GM23248 (cell line): ENCODE results near the gene AADACL4. TPM values are rescaled to one million over a fixed set of nuclear protein-coding genes. Genes with fewer than 3 reads are reported as not detected.

Experiments
- DNase-seq: peaks from one replicate; pipeline ENCODE4 v3.0.0-alpha.2; 2015
- H2AFZ ChIP-seq: fragments of 200-600 bp; sonication (generic); 2 replicates; pipeline ENCODE4 v1.6.1; 2016; ENCODE audit warnings: antibody characterized with exemption
- H3F3A ChIP-seq: fragments of 200-600 bp; sonication (generic); 2 replicates; pipeline ENCODE4 v1.6.1; 2016; ENCODE audit warnings: mild to moderate bottlenecking, antibody characterized with exemption, mixed run types; ENCODE audit not compliant: insufficient read depth
- H3K27ac ChIP-seq: fragments of 200-600 bp; sonication (generic); 2 replicates; pipeline ENCODE4 v1.5.1; 2016; ENCODE audit warnings: mild to moderate bottlenecking
- H3K27me3 ChIP-seq: fragments of 200-600 bp; sonication (generic); replicated peaks from 2 replicates; pipeline ENCODE4 v1.6.1; 2016; ENCODE audit warnings: mild to moderate bottlenecking; ENCODE audit not compliant: insufficient read depth
- H3K36me3 ChIP-seq: fragments of 200-600 bp; sonication (generic); 2 replicates; pipeline ENCODE4 v1.6.1; 2016; ENCODE audit warnings: low read depth, mild to moderate bottlenecking
- H3K4me1 ChIP-seq: fragments of 200-600 bp; sonication (generic); 2 replicates; pipeline ENCODE4 v1.6.1; 2016; ENCODE audit warnings: mild to moderate bottlenecking; ENCODE audit not compliant: insufficient read depth
- H3K4me2 ChIP-seq: fragments of 200-600 bp; sonication (generic); one replicate; pipeline ENCODE4 v1.6.1; 2016; ENCODE audit warnings: mild to moderate bottlenecking; ENCODE audit not compliant: unreplicated experiment
- H3K4me3 ChIP-seq: fragments of 200-600 bp; sonication (generic); 2 replicates; pipeline ENCODE4 v1.5.1; 2016; ENCODE audit warnings: mild to moderate bottlenecking
- H3K79me2 ChIP-seq: fragments of 200-600 bp; sonication (generic); 2 replicates; pipeline ENCODE4 v1.6.1; 2016; ENCODE audit warnings: mild to moderate bottlenecking; ENCODE audit not compliant: insufficient read depth
- H3K9ac ChIP-seq: fragments of 200-600 bp; sonication (generic); 2 replicates; pipeline ENCODE4 v1.6.1; 2016; ENCODE audit warnings: mild to moderate bottlenecking
- H3K9me2 ChIP-seq: fragments of 200-600 bp; sonication (generic); 2 replicates; pipeline ENCODE4 v1.6.1; 2016; ENCODE audit warnings: mixed run types, mild to moderate bottlenecking, moderate library complexity; ENCODE audit not compliant: insufficient read depth
- H3K9me3 ChIP-seq: fragments of 200-600 bp; sonication (generic); one replicate; pipeline ENCODE4 v1.6.1; 2017; ENCODE audit warnings: low read depth
- H4K20me1 ChIP-seq: fragments of 200-600 bp; sonication (generic); 2 replicates; pipeline ENCODE4 v1.6.0; 2016; ENCODE audit not compliant: insufficient read depth
- EZH2 ChIP-seq: fragments of 200-600 bp; sonication (generic); IDR thresholded peaks from 2 replicates; pipeline ENCODE4 v1.6.1; 2018; ENCODE audit warnings: antibody characterized with exemption, mild to moderate bottlenecking; ENCODE audit not compliant: insufficient read depth, poor library complexity, severe bottlenecking
- EZH2phosphoT487 ChIP-seq: fragments of 200-600 bp; sonication (generic); IDR thresholded peaks from 2 replicates; pipeline ENCODE4 v1.6.1; 2018; ENCODE audit warnings: antibody characterized with exemption, moderate library complexity, mild to moderate bottlenecking, low read depth; ENCODE audit not compliant: insufficient read depth
- WGBS, 2 experiments: methylation state at CpG; one replicate each; pipeline ENCODE4 v1.1.6; 2015 to 2017; ENCODE audit warnings: low lambda C conversion rate in 2 of 2, low coverage in 1 of 2; ENCODE audit errors: missing lambda C conversion rate in 2 of 2; 5-methylcytosine and 5-hydroxymethylcytosine counted together
- in situ Hi-C: fragments of 300-500 bp; cut with MboI; formaldehyde crosslinking; loops from 2 replicates; pipeline ENCODE4 v1.15.0; 2020
- polyA plus RNA-seq: library from polyadenylated mRNA; unstranded; fragments of >200 nt; fragmentation: Nextera tagmentation; extraction: Ambion mirVana; gene quantifications from 2 replicates; pipeline ENCODE4 v1.2.1, GENCODE V29; 2016
- total RNA-seq: library from RNA; depleted of rRNA; stranded (reverse); fragments of >200 nt; shearing (Covaris generic); gene quantifications from 2 replicates; pipeline ENCODE4 v1.2.3, GENCODE V29; 2014

Gene AADACL4
- total and polyA plus RNA-seq, 2 experiments from 2014 or later = not detected

GRCh38 chr1:12631571-12631970 lies 12.3 kb upstream of the AADACL4 start:
- in situ Hi-C loops = no loop called here
- H3K9ac ChIP-seq = no peak overlapping the region
- 85 to 92% methylated on average over 7 to 8 of the region's 8 CpGs for WGBS, 2 experiments
- TF ChIP-seq EZH2 (no peak), EZH2phosphoT487 (no peak)
- H3K27me3 ChIP-seq = no peaks in the 10 kb centered on the region
- H3K9me3 ChIP-seq = no peaks in the 10 kb centered on the region
- H3K79me2 ChIP-seq = no peaks in the 10 kb centered on the region
- H3K4me1 ChIP-seq = no peaks in the 10 kb centered on the region
- H3K4me3 ChIP-seq = no peak overlapping the region
- no peak for DNase-seq
- no peaks in the 10 kb centered on the region for H3K9me2 ChIP-seq
- H3K36me3 ChIP-seq = no peaks in the 10 kb centered on the region
- no peak overlapping the region for H2AFZ ChIP-seq
- H3F3A ChIP-seq = no peaks in the 10 kb centered on the region
- no peaks in the 10 kb centered on the region for H4K20me1 ChIP-seq
- H3K27ac ChIP-seq = no peak overlapping the region
- no peak overlapping the region for H3K4me2 ChIP-seq

DNA sequence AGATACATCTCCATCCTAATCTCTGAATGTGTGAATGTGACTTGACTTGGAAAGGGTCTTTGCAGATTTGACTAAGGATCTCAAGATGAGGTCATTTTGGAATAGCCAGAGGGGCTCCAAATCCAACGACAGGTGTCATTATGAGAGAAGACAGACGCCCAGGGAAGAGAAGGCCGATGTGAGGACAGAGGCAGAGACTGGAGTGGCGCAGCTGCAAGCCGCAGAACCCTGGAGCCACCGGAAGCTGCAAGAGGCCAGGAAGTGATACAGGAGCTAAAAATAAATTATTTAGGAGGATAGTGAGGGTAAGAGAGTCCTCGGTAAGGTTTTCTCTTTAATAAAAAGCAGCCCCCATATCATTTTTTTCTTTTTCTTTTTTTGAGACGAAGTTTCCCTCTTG lies 9.7 kb upstream of the AADACL4 start:
- Histone ChIP-seq H3K27ac (no peak overlapping the region), H4K20me1 (no peaks in the 10 kb centered on the region), H3K9me3 (no peaks in the 10 kb centered on the region), H3K9ac (no peak overlapping the region), H3K4me1 (no peaks in the 10 kb centered on the region), H3K27me3 (no peaks in the 10 kb centered on the region), H3K79me2 (no peaks in the 10 kb centered on the region), H3K9me2 (no peaks in the 10 kb centered on the region), H3K4me3 (no peak overlapping the region), H2AFZ (no peak overlapping the region), H3K36me3 (no peaks in the 10 kb centered on the region), H3K4me2 (no peak overlapping the region), H3F3A (no peaks in the 10 kb centered on the region)
- no peak for DNase-seq
- TF ChIP-seq EZH2 (no peak), EZH2phosphoT487 (no peak)
- in situ Hi-C loops = no loop called here
- WGBS, 2 experiments = 76 to 78% methylated on average over 8 of the region's 8 CpGs

DNA sequence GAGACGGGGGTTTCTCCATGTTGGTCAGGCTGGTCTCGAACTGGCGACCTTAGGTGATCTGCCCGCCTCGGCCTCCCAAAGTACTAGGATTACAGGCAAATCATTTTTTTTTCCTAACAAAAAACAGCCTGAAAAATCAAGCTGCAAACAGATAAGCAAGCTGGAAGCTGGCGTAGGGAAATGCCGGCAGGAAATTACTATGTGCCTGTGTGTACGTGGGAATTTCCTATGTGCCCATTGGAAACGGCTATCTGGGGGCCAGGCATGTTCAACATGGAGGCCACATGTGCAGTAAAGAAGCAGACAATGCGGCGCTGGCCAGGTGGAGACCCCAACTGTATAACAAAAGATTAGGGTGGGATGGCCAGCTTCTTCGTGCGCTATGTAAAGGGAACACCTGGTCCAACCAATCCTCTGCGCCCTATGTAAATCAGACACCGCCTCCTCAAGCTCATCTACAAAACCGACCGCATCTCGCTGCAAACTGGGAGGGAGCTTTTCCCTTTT lies 9.1 kb upstream of the AADACL4 start:
- H3K9ac ChIP-seq = no peak overlapping the region
- H3F3A ChIP-seq = no peaks in the 10 kb centered on the region
- H4K20me1 ChIP-seq = no peaks in the 10 kb centered on the region
- no peaks in the 10 kb centered on the region for H3K27me3 ChIP-seq
- H3K4me1 ChIP-seq = no peaks in the 10 kb centered on the region
- H3K9me3 ChIP-seq = no peaks in the 10 kb centered on the region
- H2AFZ ChIP-seq = no peak overlapping the region
- H3K36me3 ChIP-seq = no peaks in the 10 kb centered on the region
- H3K4me3 ChIP-seq = no peak overlapping the region
- 79 to 82% methylated on average over 18 of the region's 18 CpGs for WGBS, 2 experiments
- TF ChIP-seq EZH2 (no peak), EZH2phosphoT487 (no peak)
- H3K9me2 ChIP-seq = no peaks in the 10 kb centered on the region
- DNase-seq = no peak
- no peak overlapping the region for H3K4me2 ChIP-seq
- no peak overlapping the region for H3K27ac ChIP-seq
- no peaks in the 10 kb centered on the region for H3K79me2 ChIP-seq
- in situ Hi-C loops = no loop called here

DNA sequence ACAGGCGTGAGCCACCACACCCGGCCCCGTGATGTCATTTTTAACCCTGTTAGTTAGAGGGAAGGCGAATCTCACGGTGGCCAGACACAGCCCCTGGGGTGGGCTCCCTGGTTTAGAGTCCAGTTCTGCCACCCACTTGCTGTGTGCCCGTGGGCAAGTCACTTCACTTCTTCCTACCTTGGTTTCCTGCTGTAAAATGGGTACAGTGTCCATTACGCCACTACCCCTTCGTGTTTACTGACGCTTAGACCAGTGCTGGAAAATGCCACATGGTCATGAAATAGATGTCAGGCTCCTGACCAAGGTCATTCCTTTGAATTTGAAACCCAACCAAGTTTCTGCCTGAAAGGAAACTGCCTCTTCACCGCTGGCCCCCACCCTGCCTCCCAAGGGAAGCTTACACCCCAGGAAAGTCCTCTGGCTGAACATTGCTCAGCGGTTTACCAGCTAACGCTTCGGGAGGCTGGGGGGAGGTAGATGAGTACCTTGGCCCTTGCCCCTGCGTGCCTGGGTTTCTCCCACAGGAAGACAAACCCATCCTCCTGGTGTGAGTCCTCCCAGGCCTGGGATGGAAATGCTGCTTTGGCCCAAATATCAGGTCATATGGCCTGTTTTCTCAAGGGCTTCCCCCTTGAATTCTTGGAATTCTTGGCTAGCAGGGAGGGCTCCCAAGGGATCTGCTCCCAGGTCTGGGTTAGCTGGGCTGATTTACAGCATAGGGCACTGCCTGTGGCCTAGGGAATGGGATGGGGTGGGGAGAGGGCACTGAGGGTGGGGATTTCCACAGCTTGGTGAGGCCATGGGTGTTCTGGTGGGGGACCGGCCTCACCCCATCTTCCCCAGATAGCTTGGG lies 7.6 kb upstream of the AADACL4 start:
- H3K9me3 ChIP-seq = peaks cover 5% of the 10 kb centered on the region
- H3K9me2 ChIP-seq = no peaks in the 10 kb centered on the region
- no peaks in the 10 kb centered on the region for H4K20me1 ChIP-seq
- no peak overlapping the region for H3K27ac ChIP-seq
- no peaks in the 10 kb centered on the region for H3K79me2 ChIP-seq
- no peaks in the 10 kb centered on the region for H3K36me3 ChIP-seq
- H3K4me3 ChIP-seq = no peak overlapping the region
- H2AFZ ChIP-seq = no peak overlapping the region
- H3K27me3 ChIP-seq = no peaks in the 10 kb centered on the region
- no peak overlapping the region for H3K4me2 ChIP-seq
- H3K9ac ChIP-seq = no peak overlapping the region
- in situ Hi-C loops = no loop called here
- 70 to 71% methylated on average over 15 of the region's 15 CpGs for WGBS, 2 experiments
- peak; percentile 40 for DNase-seq
- H3F3A ChIP-seq = no peaks in the 10 kb centered on the region
- TF ChIP-seq EZH2 (no peak), EZH2phosphoT487 (no peak)
- H3K4me1 ChIP-seq = no peaks in the 10 kb centered on the region
